Measurements from ENCODE around the gene PTCH1.

The PTCH1 gene

DNA sequence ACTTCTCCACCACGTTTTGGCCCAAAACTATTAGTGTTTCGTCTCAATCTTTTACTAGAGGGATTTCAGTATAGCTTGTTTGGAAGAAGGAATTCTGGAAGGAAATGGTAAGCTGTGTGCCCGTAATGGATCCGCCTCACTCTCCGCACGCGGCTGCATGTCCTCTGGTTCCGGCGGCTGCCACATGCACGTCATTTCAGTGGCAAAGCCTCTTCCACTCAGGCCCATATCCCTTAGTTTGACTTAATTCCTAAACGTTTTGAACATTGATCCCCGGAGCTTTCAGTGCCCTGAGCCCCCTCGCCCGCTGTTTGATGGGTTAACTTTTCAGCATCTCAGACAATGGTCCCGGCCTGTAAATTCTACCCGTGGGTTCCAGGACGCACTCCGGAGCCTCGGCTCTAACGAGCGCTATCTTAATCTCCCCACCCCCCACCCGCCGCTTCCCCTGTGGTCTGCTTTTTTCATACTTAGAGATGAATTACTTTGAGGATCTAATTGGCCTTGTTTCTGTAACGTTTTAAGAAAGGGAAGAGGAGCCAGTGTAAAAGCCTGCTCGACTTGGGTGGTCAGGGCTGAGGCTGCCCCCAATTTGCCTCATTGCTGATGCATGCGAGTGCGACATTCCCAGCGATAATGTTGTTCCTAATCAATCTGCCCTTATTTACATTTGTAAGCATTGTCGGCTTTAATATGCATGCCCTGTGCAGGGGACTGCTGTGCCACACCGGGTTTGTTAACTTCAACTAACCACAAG, 4.6 kb downstream of the PTCH1 start:
- FAIRE-seq: no peak

DNA sequence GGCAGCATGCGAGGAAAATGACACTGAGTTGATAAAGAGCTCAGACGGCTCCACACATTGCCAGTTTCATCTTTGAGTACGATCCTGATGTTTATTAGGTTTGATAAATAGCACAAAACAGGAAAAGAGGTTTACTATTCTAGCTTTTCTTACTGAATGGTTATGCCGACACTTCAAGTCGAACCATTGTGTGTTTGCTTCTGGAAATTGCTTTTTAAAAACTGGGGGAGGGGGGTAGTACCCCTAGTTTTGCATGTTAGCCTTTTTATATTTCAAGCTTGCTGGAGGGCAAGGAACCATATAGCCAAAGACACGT, 5.2 kb downstream of the PTCH1 start:
- FAIRE-seq: no peak

GRCh38 chr9:95510709-95511615, 5.8 kb downstream of the PTCH1 start:
- FAIRE-seq: no peak

DNA sequence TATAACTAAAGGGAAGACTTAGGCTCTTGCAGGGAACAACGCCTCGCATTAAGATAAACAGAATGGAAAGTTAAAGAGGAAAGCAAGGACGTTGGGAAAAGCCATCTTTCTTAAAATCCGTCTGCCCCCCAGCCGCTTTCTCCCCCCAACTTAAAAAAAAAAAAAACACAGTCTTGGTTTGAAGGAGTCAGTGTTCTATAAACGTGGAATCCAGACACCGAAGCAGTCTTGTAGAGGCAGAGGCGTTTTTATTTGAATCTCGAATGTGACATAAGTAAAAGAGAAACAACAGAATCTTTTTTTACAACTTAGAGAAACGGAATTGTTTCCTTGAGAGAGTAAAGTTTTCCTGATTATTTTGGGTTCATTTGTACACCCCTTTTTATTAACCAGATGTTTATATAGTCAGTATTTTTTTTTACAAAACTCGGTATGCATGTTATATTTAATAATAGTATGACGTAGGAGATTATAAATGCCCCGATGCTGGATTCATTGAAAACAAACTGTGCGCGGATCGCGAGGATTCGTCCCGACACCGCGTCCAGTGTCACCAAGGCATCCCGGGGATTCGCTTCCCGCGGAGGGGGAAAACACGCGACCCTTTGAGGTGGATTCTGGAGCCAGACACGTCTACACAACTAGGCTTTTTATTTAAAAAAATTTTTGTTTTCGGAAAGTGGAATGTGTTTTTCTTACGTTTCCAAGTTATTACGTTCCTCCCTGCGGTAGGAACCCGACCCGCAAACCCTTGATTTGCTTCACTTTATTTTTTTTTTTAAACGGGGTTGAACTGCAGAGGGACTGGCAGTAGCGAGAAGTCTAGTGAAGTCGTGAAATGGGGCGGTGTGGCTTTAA, 6.7 kb downstream of the PTCH1 start:
- peak; percentile 65 for FAIRE-seq

- no peak for FAIRE-seq
Observed at GRCh38 chr9:95508968-95509850, 7.6 kb downstream of the PTCH1 start.

DNA sequence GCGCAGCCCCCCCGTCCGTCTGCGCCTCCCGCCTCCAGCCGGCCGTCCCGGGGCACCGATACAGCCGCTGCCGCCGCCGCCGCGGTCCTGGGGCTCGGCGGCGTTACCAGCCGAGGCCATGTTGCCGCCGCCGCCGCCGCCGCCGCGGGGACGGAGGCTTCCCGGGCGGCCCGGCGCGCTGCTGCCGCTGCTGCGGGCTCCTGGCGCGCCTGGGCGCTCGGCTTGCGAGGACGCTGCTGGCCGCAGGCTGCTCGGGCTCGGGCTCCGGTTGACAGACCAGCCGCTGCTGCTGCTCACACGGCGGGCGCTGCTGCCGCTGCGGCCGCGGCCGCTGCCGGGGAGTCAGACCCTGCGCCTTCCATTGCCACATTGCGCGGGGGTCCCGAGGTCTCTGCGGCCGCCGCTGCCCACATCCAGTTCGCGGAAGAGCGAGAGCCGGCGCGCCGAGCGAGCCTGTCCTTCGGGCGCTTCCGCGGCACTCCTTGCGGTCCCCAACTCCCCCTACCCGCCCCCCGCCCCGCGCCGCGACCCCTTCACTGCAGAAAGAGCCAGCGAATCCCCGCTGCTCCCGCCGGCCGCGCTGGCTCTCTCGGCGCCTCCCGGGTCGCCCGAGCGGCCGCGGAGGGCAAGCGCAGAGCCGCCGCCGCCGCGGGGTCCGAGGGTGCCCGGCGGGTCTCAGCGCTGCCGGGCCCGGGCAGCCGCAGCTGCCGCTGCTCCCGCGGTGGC, 8.4 kb downstream of the PTCH1 start:
- FAIRE-seq: no peak

GRCh38 chr9:95507464-95508241, 9.1 kb downstream of the PTCH1 start:
- FAIRE-seq: no peak

- no peak for FAIRE-seq
Observed at GRCh38 chr9:95506678-95507463, 9.9 kb downstream of the PTCH1 start.

DNA sequence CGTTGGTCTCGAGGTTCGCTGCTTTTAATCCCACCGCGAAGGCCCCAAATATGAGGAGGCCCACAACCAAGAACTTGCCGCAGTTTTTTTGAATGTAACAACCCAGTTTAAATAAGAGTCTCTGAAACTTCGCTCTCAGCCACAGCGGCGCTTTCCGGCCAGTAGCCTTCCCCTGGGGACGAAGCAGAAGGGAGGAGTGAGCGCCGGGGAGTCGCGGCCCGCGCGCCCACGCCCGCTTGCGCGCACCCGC, 10.4 kb downstream of the PTCH1 start:
- no peak for FAIRE-seq

DNA sequence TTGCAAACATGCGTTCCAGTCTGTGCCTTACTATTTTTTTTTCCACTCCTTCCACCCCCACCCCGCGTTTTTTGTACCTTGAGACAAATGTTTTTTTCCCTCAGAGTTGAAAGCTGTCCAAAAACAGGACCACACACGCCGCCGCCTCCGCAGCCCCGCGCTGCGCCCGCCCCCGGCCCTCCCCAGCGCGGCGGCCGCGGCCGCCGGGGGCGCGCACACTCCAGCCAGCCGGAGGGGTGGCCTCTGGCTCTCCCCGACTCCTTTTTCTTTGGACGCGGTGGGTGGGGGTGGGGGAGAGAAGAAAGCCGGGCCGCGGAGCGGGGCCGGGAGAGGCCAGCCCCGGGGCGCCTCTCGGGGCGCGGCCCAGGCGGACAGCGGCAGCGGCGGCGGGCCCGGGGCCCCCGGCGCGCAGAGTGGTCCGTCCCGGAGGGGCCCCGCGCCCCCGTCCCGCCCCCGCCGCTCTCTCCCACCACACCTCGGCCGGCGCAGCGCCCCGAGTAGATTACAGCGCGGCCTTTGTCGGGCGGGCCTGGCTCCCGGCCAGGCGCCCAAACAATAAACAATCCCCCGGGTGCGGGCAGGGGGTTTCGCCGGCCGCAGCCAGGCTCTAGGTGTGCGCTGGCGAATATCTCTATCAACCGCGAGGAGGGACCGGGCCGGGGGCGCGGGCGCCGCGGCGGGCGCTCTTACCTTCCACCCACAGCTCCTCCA, 10.9 kb downstream of the PTCH1 start:
- no peak for FAIRE-seq

DNA sequence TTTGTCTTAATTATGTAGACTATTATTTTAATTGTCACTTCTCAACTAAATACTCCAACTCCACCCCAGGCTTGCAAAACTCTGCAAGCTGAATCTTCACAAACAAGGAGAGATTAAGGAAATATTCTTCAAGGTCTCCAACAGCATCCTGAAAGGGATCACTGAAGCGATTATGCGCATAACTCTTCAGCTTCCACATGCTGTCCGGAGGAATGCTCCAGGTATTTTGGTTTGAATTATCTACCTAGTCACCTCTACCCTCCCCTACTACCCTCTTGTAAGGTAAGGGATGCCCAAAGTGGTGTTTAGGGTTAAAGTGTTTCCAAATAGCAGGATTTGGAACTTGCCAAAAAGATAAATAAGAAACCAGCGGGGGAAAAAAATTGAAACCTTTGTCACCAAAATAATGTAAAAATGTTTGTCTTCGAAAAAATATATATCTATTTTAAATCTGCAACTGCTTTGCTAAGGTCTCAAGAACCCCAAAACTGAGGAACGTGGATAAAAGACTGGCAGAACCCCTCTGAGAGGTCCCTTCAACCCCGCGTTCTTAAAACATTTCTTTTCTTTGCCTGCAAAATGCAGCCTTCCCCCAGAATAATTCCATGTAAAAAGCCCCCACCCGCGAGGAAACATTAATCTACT, 11.6 kb downstream of the PTCH1 start:
- FAIRE-seq: no peak

DNA sequence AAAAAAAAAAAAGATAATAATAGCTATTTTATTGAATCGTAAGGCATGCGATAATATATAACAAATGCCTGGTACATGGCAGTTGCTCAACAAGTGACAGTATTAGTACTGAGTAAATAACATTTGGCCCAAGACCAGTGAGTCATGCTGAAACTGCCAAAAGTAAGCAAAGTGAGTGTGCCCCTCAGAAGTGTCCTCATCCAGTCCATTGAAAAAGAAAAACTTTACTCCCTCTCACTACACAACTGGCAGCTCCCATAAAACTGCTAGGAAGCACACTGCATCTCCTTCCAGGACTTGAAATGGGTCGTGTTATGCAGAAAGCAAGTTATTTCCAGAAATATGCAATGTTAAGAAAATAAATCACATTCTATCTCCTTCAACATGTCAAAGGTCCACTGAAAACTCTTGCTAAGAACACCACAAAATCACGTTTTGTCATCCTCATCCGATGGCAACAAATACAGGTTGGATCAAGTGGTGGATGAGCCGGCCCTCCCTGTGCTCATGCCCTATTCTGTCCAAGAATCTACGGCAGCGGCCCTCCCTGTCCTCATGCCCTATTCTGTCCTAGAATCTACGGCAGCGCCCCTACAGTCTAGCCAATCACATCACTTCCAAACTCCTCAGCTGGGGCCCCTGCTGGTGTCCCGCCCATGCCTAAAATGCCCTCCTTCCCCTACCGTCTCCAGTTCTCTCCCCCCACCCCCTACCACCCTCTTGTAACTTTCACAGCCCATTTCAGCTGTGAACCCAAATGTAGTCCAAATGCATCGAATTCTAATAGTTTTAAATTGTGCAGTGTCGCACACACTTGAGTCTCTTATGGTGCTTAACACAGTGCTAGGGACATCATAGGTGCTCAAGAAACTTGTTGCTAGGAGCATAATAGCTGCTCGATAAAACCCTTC, 12.5 kb downstream of the PTCH1 start:
- no peak for FAIRE-seq

DNA sequence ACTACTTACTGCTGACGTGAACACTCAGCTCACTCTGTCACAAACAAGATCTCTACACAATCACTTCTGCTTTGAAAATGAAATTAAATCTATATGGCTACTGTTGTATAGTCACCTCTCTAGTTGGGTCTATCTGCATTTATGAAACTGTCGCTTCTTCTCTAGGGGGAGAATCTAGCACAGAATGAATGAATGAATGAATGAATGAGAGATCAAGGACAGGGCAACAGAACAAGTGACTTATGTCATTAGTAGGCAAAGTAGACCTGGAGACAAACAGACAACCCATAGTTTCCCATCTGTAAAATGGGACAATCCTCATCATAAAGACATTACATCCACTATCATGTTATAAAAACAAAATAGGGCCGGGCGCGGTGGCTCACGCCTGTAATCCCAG, 13.4 kb downstream of the PTCH1 start:
- FAIRE-seq: no peak

DNA sequence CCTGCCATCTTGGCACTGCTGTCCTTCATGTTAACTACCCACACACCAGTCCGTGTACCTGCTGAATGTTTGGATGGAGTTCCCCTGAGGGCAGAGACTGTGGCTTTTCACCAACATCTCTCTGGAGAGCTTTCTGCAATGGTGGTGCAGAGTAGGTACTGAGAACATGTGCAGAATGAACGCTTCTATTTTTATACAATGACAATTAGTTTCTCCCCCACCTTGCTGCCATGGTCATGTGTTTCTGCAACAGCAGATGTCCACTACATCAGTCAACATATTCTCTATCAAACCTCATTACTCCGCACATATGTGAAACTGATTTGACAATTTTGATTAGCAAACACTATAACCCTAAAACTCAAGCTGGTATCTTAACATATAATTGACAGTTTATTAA, 14.5 kb downstream of the PTCH1 start:
- FAIRE-seq: no peak

GRCh38 chr9:95499847-95500246, 16.9 kb downstream of the PTCH1 start:
- no peak for FAIRE-seq

- no peak for FAIRE-seq
Observed at GRCh38 chr9:95499046-95499676, 17.6 kb downstream of the PTCH1 start.

DNA sequence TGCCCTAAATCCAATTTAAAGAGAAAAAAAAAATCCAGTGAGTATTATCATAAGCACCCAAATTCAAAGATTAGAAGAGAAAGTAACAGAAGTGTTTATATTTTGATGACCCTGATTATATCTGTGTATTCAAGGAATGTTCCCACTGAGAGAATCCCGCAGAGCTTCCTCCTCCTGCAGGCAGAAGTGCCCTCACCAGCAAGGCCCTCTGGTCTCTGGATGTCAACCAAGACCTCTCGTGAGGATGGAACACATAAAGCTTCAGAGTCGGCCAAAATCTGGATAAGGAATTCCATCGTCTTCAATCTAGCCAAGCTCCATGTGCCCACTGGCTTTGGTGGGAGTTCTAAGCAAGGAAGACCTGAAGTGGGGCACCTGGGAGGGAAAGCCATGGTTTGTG, 18.1 kb downstream of the PTCH1 start:
- no peak for FAIRE-seq
